K562 (cell line): ENCODE data around the gene HDAC10. TPM values are rescaled to one million over a fixed set of nuclear protein-coding genes. Genes with fewer than 3 reads are reported as not detected.
A peak's percentile ranks its signal among the peaks of the same experiment; 100 is the strongest.

Experiments
- ATAC-seq: fragments of 200-7000 bp; cut with Tn5 transposase; 3 replicates; pipeline ENCODE4 v1.9.1; 2020; ENCODE audit warnings: moderate library complexity
- BruUV-seq: library from RNA; stranded (reverse); fragments of 400-500 nt; replicated peaks from 2 replicates; lab custom pipeline; 2021; lab: Mats Ljungman, UMichigan
- CTCF ChIA-PET: fragments of 300-600 bp; formaldehyde crosslinking; extraction: SDS; loops from one replicate; lab custom pipeline; 2021; ENCODE audit warnings: low intra/inter-chr PET ratio; lab: Yijun Ruan, JAX
- POLR2A ChIA-PET: fragments of 300-600, 350-650 bp; sonication (Branson Sonifier 250); formaldehyde crosslinking; extraction: SDS; loops from one replicate; lab custom pipeline; 2021; ENCODE audit warnings: antibody characterized with exemption, inconsistent platforms; lab: Yijun Ruan, JAX
- DNase-seq, 4 experiments: peaks; one replicate each; pipeline versions ENCODE4 v3.0.0 to v3.0.0-alpha.2; 2011 to 2018; ENCODE audit warnings: low spot score in 3 of 4, mixed read lengths in 3 of 4; ENCODE audit errors: extremely low read depth in 1 of 4
- FAIRE-seq: peaks from 2 replicates; lab custom pipeline; 2011; peaks lifted over from hg19 to GRCh38; lab: Jason Lieb, UNC
- H2AFZ ChIP-seq: 2 replicates; pipeline ENCODE4 v1.6.0; 2011; ENCODE audit warnings: low read depth, low read length, control low read depth, inconsistent platforms
- H3K27ac ChIP-seq: fragments of 200-600 bp; 3 replicates; pipeline ENCODE4 v1.8.0; 2011; ENCODE audit warnings: low read depth, mild to moderate bottlenecking, control low read depth, inconsistent platforms, low read length, moderate library complexity, mixed read lengths; ENCODE audit errors: extremely low read depth
- H3K27me3 ChIP-seq, 2 experiments: fragments of 300-600 bp in 1 of 2; 2 replicates in 1 of 2; 3 replicates in 1 of 2; pipeline versions ENCODE4 v1.6.0 to v1.8.0; 2011; ENCODE audit warnings: inconsistent platforms in 2 of 2, low read length in 2 of 2, mild to moderate bottlenecking in 1 of 2, mixed read lengths in 1 of 2, moderate library complexity in 1 of 2; ENCODE audit not compliant: control insufficient read depth in 2 of 2, insufficient read depth in 2 of 2
- H3K36me3 ChIP-seq: fragments of 300-600 bp; 3 replicates; pipeline ENCODE4 v1.8.0; 2011; ENCODE audit warnings: mild to moderate bottlenecking, low read length, inconsistent platforms; ENCODE audit not compliant: control insufficient read depth, insufficient read depth
- H3K4me1 ChIP-seq, 2 experiments: fragments of 200-600 bp in 1 of 2; replicated peaks in 1 of 2; 2 replicates in 1 of 2; 3 replicates in 1 of 2; pipeline versions ENCODE4 v1.5.1 to v1.8.0; 2011; ENCODE audit warnings: inconsistent platforms in 2 of 2, low read length in 2 of 2, mild to moderate bottlenecking in 1 of 2, mixed read lengths in 1 of 2, moderate library complexity in 1 of 2; ENCODE audit not compliant: control insufficient read depth in 2 of 2, insufficient read depth in 2 of 2
- H3K4me2 ChIP-seq: 2 replicates; pipeline ENCODE4 v1.6.1; 2011; ENCODE audit warnings: low read length, control low read depth, inconsistent platforms, mixed read lengths; ENCODE audit not compliant: insufficient read depth
- H3K4me3 ChIP-seq: fragments of 200-600 bp; sonication (generic), shearing (Covaris generic); 2 replicates; pipeline ENCODE4 v1.5.1; 2016; ENCODE audit warnings: control low read depth, inconsistent platforms
- H3K79me2 ChIP-seq: fragments of 200-600 bp; 3 replicates; pipeline ENCODE4 v1.8.0; 2011; ENCODE audit warnings: low read length, inconsistent platforms; ENCODE audit not compliant: control insufficient read depth, insufficient read depth
- H3K9ac ChIP-seq, 2 experiments: 2 replicates each; pipeline versions ENCODE4 v1.6.0 to v1.6.1; 2011; ENCODE audit warnings: low read depth in 2 of 2, low read length in 2 of 2, control low read depth in 1 of 2, inconsistent platforms in 1 of 2, mild to moderate bottlenecking in 1 of 2, mixed read lengths in 1 of 2; ENCODE audit not compliant: insufficient read depth in 1 of 2
- H3K9me1 ChIP-seq: one replicate; pipeline ENCODE4 v1.6.0; 2011; ENCODE audit warnings: inconsistent platforms, mild to moderate bottlenecking, low read length, moderate library complexity; ENCODE audit not compliant: control insufficient read depth, insufficient read depth
- H3K9me3 ChIP-seq: replicated peaks from 2 replicates; pipeline ENCODE4 v1.5.1; 2011; ENCODE audit warnings: low read depth, low read length, inconsistent platforms; ENCODE audit not compliant: control insufficient read depth, insufficient read depth
- H4K20me1 ChIP-seq: replicated peaks from 2 replicates; pipeline ENCODE4 v1.6.1; 2011; ENCODE audit warnings: low read length, inconsistent platforms, mixed read lengths; ENCODE audit not compliant: control insufficient read depth, insufficient read depth
- BMI1 ChIP-seq: fragments of 150-350 bp; IDR thresholded peaks from 2 replicates; pipeline ENCODE4 v1.6.1; 2014; ENCODE audit warnings: low read length
- CEBPB ChIP-seq: fragments of 450-650 bp; IDR thresholded peaks from 2 replicates; pipeline ENCODE4 v1.6.1; 2016; ENCODE audit warnings: missing genetic modification characterization, missing compliant biosample characterization
- DMBX1 ChIP-seq: fragments of 250-450 bp; sonication (Bioruptor Pico); IDR thresholded peaks from 2 replicates; pipeline ENCODE4 v1.8.0; 2022; ENCODE audit warnings: inconsistent platforms, mild to moderate bottlenecking, moderate library complexity, borderline replicate concordance
- DPF2 ChIP-seq: fragments of 450-650 bp; IDR thresholded peaks from 2 replicates; pipeline ENCODE4 v1.6.1; 2016
- ELF1 ChIP-seq: fragments of 200-800 bp; sonication (Bioruptor generic); IDR thresholded peaks from 2 replicates; pipeline ENCODE4 v1.6.1; 2016; ENCODE audit warnings: missing genetic modification characterization, missing compliant biosample characterization
- ETS1 ChIP-seq: conservative IDR thresholded peaks from 2 replicates; pipeline ENCODE4 v1.6.1; 2011; ENCODE audit warnings: low read depth, mild to moderate bottlenecking, low read length; ENCODE audit not compliant: control insufficient read depth
- EWSR1 ChIP-seq: fragments of 450-650 bp; IDR thresholded peaks from 2 replicates; pipeline ENCODE4 v1.6.1; 2018; ENCODE audit warnings: borderline replicate concordance, mild to moderate bottlenecking, low read depth, moderate library complexity; ENCODE audit not compliant: partially characterized antibody
- FIP1L1 ChIP-seq: fragments of 200-400 bp; formaldehyde crosslinking; IDR thresholded peaks from 2 replicates; pipeline ENCODE4 v1.6.1; 2018; ENCODE audit warnings: mild to moderate bottlenecking, low read depth, low read length; ENCODE audit not compliant: poor library complexity, severe bottlenecking
- FOXA1 ChIP-seq: fragments of 450-650 bp; IDR thresholded peaks from 2 replicates; pipeline ENCODE4 v1.6.1; 2016; ENCODE audit warnings: mild to moderate bottlenecking, borderline replicate concordance
- FOXK2 ChIP-seq, 2 experiments: fragments of 450-650 bp; IDR thresholded peaks in 1 of 2; conservative IDR thresholded peaks in 1 of 2; 2 replicates each; pipeline ENCODE4 v1.6.1; 2016; ENCODE audit warnings: low read depth in 2 of 2, mild to moderate bottlenecking in 1 of 2
- GATA2 ChIP-seq: sonication (generic); formaldehyde crosslinking; IDR thresholded peaks from 2 replicates; pipeline ENCODE4 v1.4.0; 2020; ENCODE audit warnings: mild to moderate bottlenecking, missing genetic modification reagents
- KDM4B ChIP-seq, 2 experiments: fragments of 450-650 bp in 1 of 2; sonication (generic) in 1 of 2; IDR thresholded peaks; 2 replicates each; pipeline ENCODE4 v1.6.1; 2016 to 2017; ENCODE audit warnings: borderline replicate concordance in 2 of 2, antibody characterized with exemption in 1 of 2, low read depth in 1 of 2, mild to moderate bottlenecking in 1 of 2
- MAZ ChIP-seq, 2 experiments: fragments of 450-650 bp in 1 of 2; sonication (generic) in 1 of 2; formaldehyde crosslinking; IDR thresholded peaks in 1 of 2; conservative IDR thresholded peaks in 1 of 2; 2 replicates each; pipeline versions ENCODE4 v1.4.0 to v1.5.0; 2020; ENCODE audit warnings: mild to moderate bottlenecking in 1 of 2, missing genetic modification reagents in 1 of 2
- NFIC ChIP-seq: fragments of 450-650 bp; IDR thresholded peaks from 2 replicates; pipeline ENCODE4 v1.6.1; 2017; ENCODE audit warnings: mild to moderate bottlenecking, inconsistent platforms
- PRPF4 ChIP-seq: fragments of 200-400 bp; formaldehyde crosslinking; IDR thresholded peaks from one replicate; pipeline ENCODE4 v1.6.1; 2017; ENCODE audit warnings: low read length, low read depth, mild to moderate bottlenecking; ENCODE audit not compliant: insufficient read depth, poor library complexity, severe bottlenecking
- RFX7 ChIP-seq: fragments of 250-450 bp; sonication (Bioruptor Pico); IDR thresholded peaks from 2 replicates; pipeline ENCODE4 v1.5.1; 2021; ENCODE audit warnings: mild to moderate bottlenecking
- SIX5 ChIP-seq, 2 experiments: IDR thresholded peaks; 2 replicates each; pipeline ENCODE4 v1.6.1; 2011; ENCODE audit warnings: low read length in 2 of 2, borderline replicate concordance in 1 of 2, low read depth in 1 of 2, mild to moderate bottlenecking in 1 of 2, moderate library complexity in 1 of 2; ENCODE audit not compliant: insufficient read depth in 1 of 2
- SRF ChIP-seq, 2 experiments: fragments of 250-450, 450-650 bp in 1 of 2; sonication (Bioruptor Pico) in 1 of 2; sonication (generic) in 1 of 2; formaldehyde crosslinking; IDR thresholded peaks; 2 replicates each; pipeline versions ENCODE4 v1.5.0 to v1.5.1; 2020 to 2022; ENCODE audit warnings: mild to moderate bottlenecking in 1 of 2, missing genetic modification reagents in 1 of 2
- TCF7L2 ChIP-seq: fragments of 150-350 bp; IDR thresholded peaks from 2 replicates; pipeline ENCODE4 v1.6.1; 2016; ENCODE audit warnings: low read depth, mild to moderate bottlenecking, low read length, moderate library complexity
- YY1 ChIP-seq, 3 experiments: IDR thresholded peaks; 2 replicates each; pipeline ENCODE4 v1.6.1; 2011; ENCODE audit warnings: low read length in 2 of 3, mild to moderate bottlenecking in 2 of 3, moderate library complexity in 2 of 3, borderline replicate concordance in 1 of 3, control low read depth in 1 of 3, low read depth in 1 of 3; ENCODE audit not compliant: insufficient read depth in 3 of 3, insufficient replicate concordance in 2 of 3, control insufficient read depth in 1 of 3, insufficient read length in 1 of 3; ENCODE audit errors: extremely low read depth in 1 of 3
- ZNF444 ChIP-seq: fragments of 250-450 bp; sonication (Bioruptor Pico); IDR thresholded peaks from 2 replicates; pipeline ENCODE4 v1.4.0; 2020; ENCODE audit warnings: mild to moderate bottlenecking, moderate library complexity
- ZZZ3 ChIP-seq: fragments of 450-650 bp; IDR thresholded peaks from 2 replicates; pipeline ENCODE4 v1.6.1; 2016; ENCODE audit warnings: antibody characterized with exemption, mild to moderate bottlenecking, moderate library complexity
- WGBS: fragments of 100-300 bp; shearing (Covaris generic); methylation state at CpG from one replicate; pipeline ENCODE4 v1.1.6; 2016; ENCODE audit warnings: low coverage, mixed read lengths; ENCODE audit not compliant: insufficient coverage; ENCODE audit errors: missing lambda C conversion rate; 5-methylcytosine and 5-hydroxymethylcytosine counted together
- in situ Hi-C: fragments of 300-500 bp; cut with MboI; formaldehyde crosslinking; loops from 4 replicates; pipeline ENCODE4 v1.15.0; 2018; ENCODE audit warnings: inconsistent platforms, mixed read lengths
- intact Hi-C: fragments of 100-400 bp; cut with micrococcal nuclease; formaldehyde crosslinking; loops from 2 replicates; pipeline ENCODE4 v1.14.2; 2022
- polyA plus RNA-seq, 8 experiments: library from polyadenylated mRNA; depleted of rRNA in 4 of 8; stranded (reverse) in 5 of 8; unstranded in 3 of 8; fragments of >200 nt; fragmentation: Nextera tagmentation in 2 of 8; fragmentation: Illumina TruSeq in 1 of 8; extraction: Ambion mirVana in 2 of 8; extraction: Trizol in 1 of 8; gene quantifications; 2 replicates each; pipeline versions ENCODE4 v1.2.1 to v1.2.3, GENCODE V29; 2011 to 2014; ENCODE audit warnings: inconsistent platforms in 1 of 8, missing spikeins in 1 of 8
- total RNA-seq, 7 experiments: library from RNA; depleted of rRNA in 6 of 7; stranded (reverse); fragments of >200 nt in 6 of 7; fragmentation: Illumina TruSeq in 2 of 7; extraction: Trizol in 2 of 7; gene quantifications; 2 replicates each; pipeline versions ENCODE4 v1.2.1 to v1.2.3, GENCODE V29; 2011 to 2021; ENCODE audit warnings: low replicate concordance in 1 of 7

HDAC10 gene
- total and polyA plus RNA-seq, 9 of the 15 experiments (the other 6 are each of a cell fraction or from before 2014, with no cell fraction given): 0.10 to 44.2 (median 6.5) TPM

- 0 out of 3 replicates have a peak, but pooled peaks cover 2% of the 10 kb centered on the region for H3K36me3 ChIP-seq
- intact Hi-C loops: no loop called here
- H3K9ac ChIP-seq: peak overlapping the region; percentile 49 to 90; a peak in 3 of 4 replicates
- 0% methylated on average over 2 of the region's 18 CpGs for WGBS
- peak; percentile 20 to 49 (median 29) for DNase-seq
- H3K9me1 ChIP-seq: no peaks in the 10 kb centered on the region
- ChIA-PET CTCF (no interaction called here), POLR2A (no interaction called here)
- H3K9me3 ChIP-seq: no peaks in the 10 kb centered on the region
- no peaks in the 10 kb centered on the region for H4K20me1 ChIP-seq
- in situ Hi-C loops: no loop called here
- peak overlapping the region; percentile 11; the same call in 1 of the 2 replicates for H3K4me2 ChIP-seq
- H3K79me2 ChIP-seq: no peaks in the 10 kb centered on the region; the same call in 2 of the 3 replicates
- no TSS peak for BruUV-seq
- no peak for FAIRE-seq
- no peak overlapping the region for H2AFZ ChIP-seq
- TF ChIP-seq DMBX1 (no peak), BMI1 (no peak), TCF7L2 (no peak), EWSR1 (no peak), SRF (CRISPR knock-in tag; IDR thresholded peaks at IDR 0.05) (no peak), NFIC (0 out of 2 replicates have a peak, but pooled peaks have one; percentile 22), DPF2 (0 out of 2 replicates have a peak, but pooled peaks have one; percentile 16), SIX5 (IDR thresholded peaks at IDR 0.05; ENCODE audit: borderline replicate concordance in 1 of 2, insufficient read depth in 1 of 2, low read depth in 1 of 2, low read length in 2 of 2) (no peak), KDM4B (IDR thresholded peaks at IDR 0.05; ENCODE audit: borderline replicate concordance in 2 of 2, low read depth in 1 of 2) (0 out of 4 replicates have a peak, but pooled peaks of 1 of the 2 experiments have one; percentile 26), GATA2 (no peak), PRPF4 (no peak), ZZZ3 (no peak), ELF1 (tag) (no peak), ETS1 (no peak), ZNF444 (CRISPR knock-in tag) (no peak), MAZ (CRISPR knock-in tag; conservative IDR thresholded peaks at IDR 0.05 in 1 of 2, IDR thresholded peaks at IDR 0.05 in 1 of 2) (peak in 1 of 2 experiments; percentile 24; a peak in 1 of 4 replicates), RFX7 (no peak), FIP1L1 (no peak), FOXK2 (conservative IDR thresholded peaks at IDR 0.05 in 1 of 2, IDR thresholded peaks at IDR 0.05 in 1 of 2; ENCODE audit: low read depth in 2 of 2) (no peak), YY1 (IDR thresholded peaks at IDR 0.05; ENCODE audit: borderline replicate concordance in 1 of 3, control insufficient read depth in 1 of 3, extremely low read depth in 1 of 3, insufficient read depth in 3 of 3, insufficient read length in 1 of 3, insufficient replicate concordance in 2 of 3, low read depth in 1 of 3, low read length in 2 of 3) (no peak), FOXA1 (no peak), CEBPB (tag) (no peak)
- peak overlapping the region; percentile 56; the same call in 2 of the 3 replicates for H3K27ac ChIP-seq
- peaks cover 7 to 79% of the 10 kb centered on the region in 2 experiments; a peak in 4 of 5 replicates for H3K4me1 ChIP-seq
- peak overlapping the region; percentile 49 for H3K4me3 ChIP-seq
- no peaks in the 10 kb centered on the region for H3K27me3 ChIP-seq
- ATAC-seq: no peak
Observed at GRCh38 chr22:50269573-50269969, 18.5 kb upstream of the HDAC10 start.
